Measurements from ENCODE around the gene STX3. TPM values are rescaled to one million over a fixed set of nuclear protein-coding genes. Genes with fewer than 3 reads are reported as not detected.

The STX3 gene
- total and polyA plus RNA-seq, 2 of the 13 experiments (the other 11 are each of a cell fraction or from before 2014, with no cell fraction given), result 16.5 to 24.0 TPM

DNA sequence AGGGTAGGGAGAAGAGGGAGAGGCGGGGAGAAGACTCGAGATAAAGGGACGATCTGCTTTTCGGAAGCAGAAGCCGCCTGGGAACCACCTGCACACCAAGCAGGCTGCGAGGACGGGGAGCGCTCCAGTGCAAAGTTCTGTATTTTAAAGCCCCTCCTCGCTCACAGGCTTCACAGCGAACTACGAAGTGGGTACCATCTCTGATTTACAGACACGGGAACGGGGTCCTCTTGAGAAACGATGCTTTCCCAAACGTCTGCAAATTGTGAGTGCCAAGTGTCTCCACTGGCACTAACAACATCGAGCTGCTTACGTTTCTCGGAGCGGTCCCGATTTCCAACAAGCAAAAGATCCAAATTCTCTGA lies 700 bp upstream of the STX3 start (continued):
- TF ChIP-seq ZSCAN9 (CRISPR knock-in tag; IDR thresholded peaks at IDR 0.05; ENCODE audit: borderline replicate concordance) (peak; percentile 4; the same call in 1 of the 2 replicates), ZBTB38 (CRISPR knock-in tag; IDR thresholded peaks at IDR 0.05) (no peak; the same call in 1 of the 2 replicates), SIX1 (CRISPR knock-in tag; IDR thresholded peaks at IDR 0.05; ENCODE audit: borderline replicate concordance) (no peak), PLSCR1 (CRISPR knock-in tag; IDR thresholded peaks at IDR 0.05; ENCODE audit: borderline replicate concordance) (no peak), ZNF556 (CRISPR knock-in tag; IDR thresholded peaks at IDR 0.05; ENCODE audit: borderline replicate concordance) (no peak), SP4 (CRISPR knock-in tag; IDR thresholded peaks at IDR 0.05) (peak; percentile 14; the same call in 1 of the 2 replicates), PHF8 (CRISPR knock-in tag; IDR thresholded peaks at IDR 0.05) (peak; percentile 19; the same call in 1 of the 2 replicates), ZNF337 (CRISPR knock-in tag; IDR thresholded peaks at IDR 0.05; ENCODE audit: borderline replicate concordance, low read depth) (no peak), ZNF33B (CRISPR knock-in tag; IDR thresholded peaks at IDR 0.05) (no peak), ZSCAN5A (CRISPR knock-in tag; IDR thresholded peaks at IDR 0.05; ENCODE audit: borderline replicate concordance) (no peak), DMAP1 (CRISPR knock-in tag; IDR thresholded peaks at IDR 0.05) (no peak), KAT7 (CRISPR knock-in tag; IDR thresholded peaks at IDR 0.05; ENCODE audit: borderline replicate concordance) (0 out of 2 replicates have a peak, but pooled peaks have one; percentile 9), NR2F6 (IDR thresholded peaks at IDR 0.05) (no peak), NR2F6 (CRISPR knock-in tag; IDR thresholded peaks at IDR 0.05) (no peak), RAD21 (CRISPR knock-in tag; IDR thresholded peaks at IDR 0.05) (no peak), ZNF572 (CRISPR knock-in tag; IDR thresholded peaks at IDR 0.05) (no peak), MXD4 (CRISPR knock-in tag; IDR thresholded peaks at IDR 0.05) (no peak), DZIP1 (CRISPR knock-in tag; IDR thresholded peaks at IDR 0.05) (no peak), RFX3 (CRISPR knock-in tag; IDR thresholded peaks at IDR 0.05) (no peak), REL (CRISPR knock-in tag; conservative IDR thresholded peaks at IDR 0.05) (no peak), ZNF580 (CRISPR knock-in tag; IDR thresholded peaks at IDR 0.05; ENCODE audit: borderline replicate concordance, low read depth) (no peak), ZNF850 (CRISPR knock-in tag; conservative IDR thresholded peaks at IDR 0.05) (no peak), MBD4 (IDR thresholded peaks at IDR 0.05; ENCODE audit: borderline replicate concordance, low read length) (no peak), ZMYM2 (CRISPR knock-in tag; IDR thresholded peaks at IDR 0.05) (no peak), ZNF720 (CRISPR knock-in tag; IDR thresholded peaks at IDR 0.05) (no peak), ARNTL (CRISPR knock-in tag; IDR thresholded peaks at IDR 0.05) (no peak)
- TF ChIP-seq, protein P1, sequence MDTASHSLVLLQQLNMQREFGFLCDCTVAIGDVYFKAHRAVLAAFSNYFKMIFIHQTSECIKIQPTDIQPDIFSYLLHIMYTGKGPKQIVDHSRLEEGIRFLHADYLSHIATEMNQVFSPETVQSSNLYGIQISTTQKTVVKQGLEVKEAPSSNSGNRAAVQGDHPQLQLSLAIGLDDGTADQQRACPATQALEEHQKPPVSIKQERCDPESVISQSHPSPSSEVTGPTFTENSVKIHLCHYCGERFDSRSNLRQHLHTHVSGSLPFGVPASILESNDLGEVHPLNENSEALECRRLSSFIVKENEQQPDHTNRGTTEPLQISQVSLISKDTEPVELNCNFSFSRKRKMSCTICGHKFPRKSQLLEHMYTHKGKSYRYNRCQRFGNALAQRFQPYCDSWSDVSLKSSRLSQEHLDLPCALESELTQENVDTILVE (CRISPR knock-in tag; IDR thresholded peaks at IDR 0.05), result no peak
- TF ChIP-seq, protein P2, sequence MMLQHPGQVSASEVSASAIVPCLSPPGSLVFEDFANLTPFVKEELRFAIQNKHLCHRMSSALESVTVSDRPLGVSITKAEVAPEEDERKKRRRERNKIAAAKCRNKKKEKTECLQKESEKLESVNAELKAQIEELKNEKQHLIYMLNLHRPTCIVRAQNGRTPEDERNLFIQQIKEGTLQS (CRISPR knock-in tag; IDR thresholded peaks at IDR 0.05), result no peak
